T-helper 1 cell treated with Interleukin-12 subunit alpha and Interleukin-12 subunit beta and Interleukin-4 antibody, amounts not matched to agents 30 μg/mL and 1 μg/mL, for 36 hours (primary cell): ENCODE results near the gene FANCC.
A peak's percentile ranks its signal among the peaks of the same experiment; 100 is the strongest.
"Not testable (repeated sequence)": the region's sequence is repeated elsewhere in the genome, so short reads cannot be mapped to it uniquely, and the experiment has no call there.

Source experiments
- H3K27ac Mint-ChIP-seq: one replicate; pipeline ENCODE4 v1.8.0; 2021; ENCODE audit warnings: mild to moderate bottlenecking, mixed read lengths
- H3K27me3 Mint-ChIP-seq: one replicate; pipeline ENCODE4 v1.8.0; 2021; ENCODE audit warnings: low read depth, mixed read lengths
- H3K36me3 Mint-ChIP-seq: one replicate; pipeline ENCODE4 v1.8.0; 2021; ENCODE audit warnings: low read depth, mixed read lengths
- H3K4me1 Mint-ChIP-seq: one replicate; pipeline ENCODE4 v1.8.0; 2021; ENCODE audit warnings: low read depth, mixed read lengths
- H3K4me3 Mint-ChIP-seq: one replicate; pipeline ENCODE4 v1.8.0; 2021; ENCODE audit warnings: mild to moderate bottlenecking, moderate library complexity, mixed read lengths
- H3K9me3 Mint-ChIP-seq: one replicate; pipeline ENCODE4 v1.8.0; 2021; ENCODE audit warnings: mixed read lengths

Gene FANCC

DNA sequence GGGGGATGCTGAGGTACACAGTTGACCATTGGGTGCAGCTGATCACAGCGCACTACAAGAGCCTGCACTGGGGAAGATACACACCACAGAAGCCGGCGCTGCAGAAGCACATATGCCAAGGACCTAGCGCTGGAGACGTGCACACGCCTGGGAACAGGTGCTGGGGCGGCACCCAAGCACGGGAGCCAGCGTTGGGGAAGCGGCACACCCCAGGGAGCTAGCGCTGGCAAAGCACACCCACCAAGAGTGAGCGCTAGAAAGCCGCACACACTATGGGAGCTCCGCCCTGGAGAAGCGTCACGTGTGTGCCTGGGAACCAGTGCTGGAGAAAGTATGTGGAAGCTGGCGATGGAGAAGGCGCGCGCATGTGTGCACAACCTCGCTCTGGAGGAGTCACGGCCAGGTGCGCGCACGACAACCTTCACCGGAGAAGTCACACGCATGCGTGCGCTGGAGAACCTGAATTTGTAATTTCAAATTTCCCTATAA lies 4.5 kb downstream of the FANCC start:
- Mint-ChIP-seq H3K27ac (no peak overlapping the region), H3K9me3 (no peaks in the 10 kb centered on the region), H3K4me1 (peaks cover 15% of the 10 kb centered on the region), H3K36me3 (peaks cover 3% of the 10 kb centered on the region), H3K4me3 (peak overlapping the region; percentile 32), H3K27me3 (peaks cover 17% of the 10 kb centered on the region)

DNA sequence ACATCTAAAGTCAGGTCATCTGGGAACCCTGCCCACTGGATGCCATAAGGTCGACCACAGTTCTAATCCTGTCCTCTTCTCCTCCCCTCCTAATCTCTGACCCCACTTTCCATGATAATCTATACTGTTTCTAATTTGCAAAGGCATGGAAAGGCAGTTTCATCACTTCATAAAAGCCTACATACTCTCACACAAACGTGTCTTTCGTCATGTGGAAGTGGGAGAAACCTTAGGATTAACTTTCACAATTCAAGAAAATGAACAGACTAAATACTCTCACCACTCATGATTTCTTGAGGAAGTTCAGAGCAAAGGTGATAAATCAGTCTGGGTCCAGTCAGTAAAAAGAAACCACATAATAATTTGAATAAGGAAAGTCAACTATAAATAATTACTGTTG lies 5.5 kb downstream of the FANCC start:
- H3K27me3 Mint-ChIP-seq: peaks cover 17% of the 10 kb centered on the region
- no peak overlapping the region for H3K4me3 Mint-ChIP-seq
- H3K9me3 Mint-ChIP-seq: no peaks in the 10 kb centered on the region
- peaks cover 13% of the 10 kb centered on the region for H3K4me1 Mint-ChIP-seq
- no peak overlapping the region for H3K27ac Mint-ChIP-seq
- peaks cover 3% of the 10 kb centered on the region for H3K36me3 Mint-ChIP-seq

DNA sequence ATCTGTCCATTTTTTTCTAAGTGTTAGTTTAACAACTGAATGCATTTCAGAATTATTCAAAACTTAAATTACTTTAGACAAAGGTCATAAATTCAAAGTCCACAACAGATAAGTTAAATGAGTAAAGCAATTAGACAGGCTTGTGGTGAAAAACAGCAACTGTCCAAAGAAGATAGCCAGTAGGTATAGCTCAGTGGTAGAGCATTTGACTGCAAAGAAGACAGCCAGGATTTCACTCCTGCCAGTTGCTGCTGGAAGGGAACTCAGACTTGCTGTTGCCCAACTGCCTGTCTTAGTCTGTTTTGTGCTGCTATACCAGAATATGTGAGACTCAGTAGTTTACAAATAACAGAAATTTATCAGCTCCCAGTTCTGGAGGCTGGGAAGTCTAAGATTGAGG lies 10.0 kb downstream of the FANCC start:
- H3K9me3 Mint-ChIP-seq: no peaks in the 10 kb centered on the region
- H3K4me1 Mint-ChIP-seq: peaks cover 5% of the 10 kb centered on the region
- no peaks in the 10 kb centered on the region for H3K36me3 Mint-ChIP-seq
- H3K27ac Mint-ChIP-seq: no peak overlapping the region
- H3K4me3 Mint-ChIP-seq: no peak overlapping the region
- H3K27me3 Mint-ChIP-seq: no peaks in the 10 kb centered on the region

DNA sequence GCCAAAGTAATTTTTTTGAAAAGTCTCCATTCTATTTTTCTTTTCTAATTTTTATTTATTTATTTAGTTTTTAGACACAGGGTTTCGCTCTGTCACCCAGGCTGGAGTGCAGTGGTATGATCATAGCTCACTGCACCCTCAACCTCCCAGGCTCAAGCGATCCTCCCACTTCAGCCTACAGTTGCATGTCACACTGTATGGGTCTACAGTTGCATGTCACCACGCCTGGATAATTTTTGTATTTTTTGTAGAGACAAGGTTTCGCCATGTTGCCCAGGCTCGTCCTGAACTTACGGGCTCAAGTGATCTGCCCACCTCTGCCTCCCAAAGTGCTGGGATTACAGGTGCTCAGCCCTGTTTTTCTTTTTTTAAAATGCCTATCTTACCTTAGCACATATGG lies 10.7 kb downstream of the FANCC start:
- peaks cover 7% of the 10 kb centered on the region for H3K4me1 Mint-ChIP-seq
- H3K27ac Mint-ChIP-seq: no peak overlapping the region
- H3K27me3 Mint-ChIP-seq: no peaks in the 10 kb centered on the region
- H3K36me3 Mint-ChIP-seq: no peaks in the 10 kb centered on the region
- no peaks in the 10 kb centered on the region for H3K9me3 Mint-ChIP-seq
- H3K4me3 Mint-ChIP-seq: no peak overlapping the region

DNA sequence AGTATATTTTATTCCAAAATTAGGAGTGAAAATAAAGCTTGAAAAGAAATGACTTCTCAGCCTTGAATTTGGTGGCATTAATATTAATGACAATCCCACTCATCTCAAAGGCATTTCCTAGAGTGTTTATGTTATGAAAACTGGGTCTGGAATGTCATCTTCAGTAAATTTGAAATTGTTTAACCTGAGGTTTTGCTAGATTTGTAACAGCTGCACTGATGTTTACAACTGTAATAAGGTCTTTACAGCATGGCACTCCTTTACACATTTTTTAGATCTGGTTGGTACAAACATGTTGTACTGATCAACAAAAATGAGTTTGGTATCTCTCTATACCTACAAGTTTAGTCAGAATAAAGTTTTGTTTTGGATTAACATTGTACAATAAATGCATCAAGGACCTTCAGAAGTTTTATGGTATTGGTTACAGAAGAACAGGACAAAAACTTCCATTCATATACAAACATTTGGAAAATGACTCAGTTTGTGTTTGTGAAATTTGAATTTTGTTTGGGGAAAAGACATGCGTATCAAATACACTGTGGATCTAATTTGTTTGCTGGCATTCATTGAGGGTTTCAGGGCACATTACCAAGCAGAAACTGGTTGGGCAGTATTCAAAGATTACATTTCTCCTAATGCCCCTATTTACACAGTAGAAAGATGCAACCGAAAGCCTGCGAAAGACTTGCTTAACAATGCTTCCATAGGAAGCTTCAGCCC lies 11.6 kb downstream of the FANCC start:
- Mint-ChIP-seq H3K36me3 (no peaks in the 10 kb centered on the region), H3K4me1 (peaks cover 7% of the 10 kb centered on the region), H3K4me3 (no peak overlapping the region), H3K27me3 (no peaks in the 10 kb centered on the region), H3K27ac (no peak overlapping the region), H3K9me3 (no peaks in the 10 kb centered on the region)

DNA sequence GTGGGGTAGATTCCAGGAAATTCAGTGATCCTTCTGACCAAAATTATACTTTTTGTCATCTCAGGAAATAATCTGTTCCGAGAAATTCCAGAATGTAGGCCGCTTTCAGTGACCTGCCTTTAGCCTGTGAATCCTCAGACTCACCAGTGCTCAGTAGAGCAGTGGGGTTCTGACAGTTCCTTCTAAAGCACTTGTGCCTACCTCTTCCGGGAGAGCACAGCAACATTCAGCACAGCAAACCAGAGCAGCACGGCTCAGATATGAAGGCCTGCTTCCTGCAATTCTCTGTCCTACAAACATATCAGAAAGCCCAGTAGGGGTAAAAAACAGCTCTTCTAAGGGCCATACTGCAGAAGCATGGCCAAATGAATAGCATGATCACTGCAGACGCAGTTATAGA lies 15.0 kb downstream of the FANCC start:
- no peaks in the 10 kb centered on the region for H3K9me3 Mint-ChIP-seq
- H3K36me3 Mint-ChIP-seq: no peaks in the 10 kb centered on the region
- H3K4me3 Mint-ChIP-seq: no peak overlapping the region
- no peaks in the 10 kb centered on the region for H3K27me3 Mint-ChIP-seq
- H3K27ac Mint-ChIP-seq: no peak overlapping the region
- peaks cover 7% of the 10 kb centered on the region for H3K4me1 Mint-ChIP-seq

DNA sequence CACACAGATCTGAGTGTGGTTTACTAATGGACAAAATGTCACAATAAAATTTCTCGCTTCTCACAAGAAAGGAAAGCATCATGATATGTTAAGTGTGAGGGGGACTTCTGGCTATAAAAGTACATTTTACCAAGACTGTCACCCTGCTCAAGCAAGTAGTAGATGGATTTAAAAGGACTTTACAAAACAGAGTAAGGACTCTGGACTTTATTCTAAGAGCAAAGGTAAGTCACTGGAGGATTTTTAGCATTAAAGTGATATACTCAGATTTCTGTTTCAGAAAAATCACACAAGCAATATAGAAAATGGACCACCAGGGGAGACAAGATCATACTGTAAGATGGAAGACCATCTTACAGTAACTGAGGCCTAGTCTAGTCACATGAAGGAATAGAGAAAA lies 19.7 kb downstream of the FANCC start:
- Mint-ChIP-seq H3K36me3 (no peaks in the 10 kb centered on the region), H3K27me3 (no peaks in the 10 kb centered on the region), H3K4me1 (peaks cover 4% of the 10 kb centered on the region), H3K27ac (no peak overlapping the region), H3K4me3 (no peak overlapping the region), H3K9me3 (no peaks in the 10 kb centered on the region)

DNA sequence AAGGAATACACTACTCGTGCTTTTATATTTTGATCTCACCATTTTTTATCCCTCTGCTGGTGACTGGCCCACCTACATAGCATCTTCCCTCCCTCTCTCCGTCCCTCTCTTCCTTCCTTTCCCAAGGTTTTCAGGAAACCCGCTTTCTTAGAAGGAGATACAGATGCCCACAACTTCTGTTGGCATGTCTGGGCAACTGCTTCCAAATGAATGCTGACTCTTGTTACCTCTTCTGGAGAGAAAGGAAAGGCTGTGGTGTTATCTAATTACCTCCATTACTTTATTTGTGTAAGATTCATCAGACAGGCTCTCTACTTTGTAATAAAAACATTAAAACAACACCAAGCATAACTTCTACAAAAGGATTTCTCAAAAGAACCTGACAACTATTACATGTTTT lies 20.2 kb downstream of the FANCC start:
- no peaks in the 10 kb centered on the region for H3K36me3 Mint-ChIP-seq
- no peak overlapping the region for H3K27ac Mint-ChIP-seq
- no peak overlapping the region for H3K4me3 Mint-ChIP-seq
- H3K27me3 Mint-ChIP-seq: no peaks in the 10 kb centered on the region
- no peaks in the 10 kb centered on the region for H3K4me1 Mint-ChIP-seq
- no peaks in the 10 kb centered on the region for H3K9me3 Mint-ChIP-seq

DNA sequence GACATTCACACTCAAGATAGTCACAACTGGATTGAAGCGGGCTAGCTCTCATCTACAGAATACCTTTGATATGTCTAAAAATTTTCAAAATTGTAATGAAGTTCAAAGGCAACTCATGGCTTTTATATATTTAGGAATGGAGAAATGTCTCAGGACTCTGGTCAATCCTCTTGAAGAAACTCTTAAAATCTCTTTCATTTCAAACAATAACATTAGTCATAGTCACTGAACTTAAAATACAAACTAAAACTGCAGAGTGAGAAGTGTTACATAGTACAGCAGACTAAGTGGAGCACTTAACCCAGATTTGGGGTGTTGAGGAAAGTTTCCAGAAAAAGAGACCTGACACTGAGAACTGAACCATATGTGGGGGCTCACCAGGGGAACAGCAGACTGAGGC lies 20.7 kb downstream of the FANCC start:
- Mint-ChIP-seq H3K27ac (no peak overlapping the region), H3K27me3 (no peaks in the 10 kb centered on the region)

DNA sequence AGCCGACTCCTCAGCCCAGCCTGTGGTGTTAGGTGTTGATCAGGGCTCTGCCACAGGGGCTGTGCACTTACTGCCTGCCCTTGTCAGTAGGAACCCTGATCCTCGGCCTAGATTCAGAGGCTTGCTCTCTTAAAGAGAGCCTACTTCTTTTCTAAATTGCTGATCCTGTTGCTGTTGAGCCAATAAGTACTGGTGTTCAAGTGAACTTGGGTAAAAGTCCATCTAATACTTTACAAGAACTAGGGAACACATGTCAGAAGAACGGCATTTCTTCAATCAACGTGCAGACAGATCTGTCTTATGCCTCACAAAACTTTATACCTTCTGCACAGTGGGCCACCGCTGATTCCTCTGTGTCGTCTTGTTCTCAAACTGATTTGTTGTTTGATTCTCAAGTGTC lies 24.2 kb downstream of the FANCC start:
- peaks cover 12% of the 10 kb centered on the region for H3K9me3 Mint-ChIP-seq
- H3K27me3 Mint-ChIP-seq, H3K4me3 Mint-ChIP-seq, H3K4me1 Mint-ChIP-seq, H3K27ac Mint-ChIP-seq, H3K36me3 Mint-ChIP-seq: not testable (repeated sequence)

More for the DNA sequence above, 20.7 kb downstream of the FANCC start:
- Mint-ChIP-seq H3K36me3 (peaks cover 3% of the 10 kb centered on the region), H3K4me3 (no peak overlapping the region), H3K9me3 (no peaks in the 10 kb centered on the region), H3K4me1 (no peaks in the 10 kb centered on the region)

DNA sequence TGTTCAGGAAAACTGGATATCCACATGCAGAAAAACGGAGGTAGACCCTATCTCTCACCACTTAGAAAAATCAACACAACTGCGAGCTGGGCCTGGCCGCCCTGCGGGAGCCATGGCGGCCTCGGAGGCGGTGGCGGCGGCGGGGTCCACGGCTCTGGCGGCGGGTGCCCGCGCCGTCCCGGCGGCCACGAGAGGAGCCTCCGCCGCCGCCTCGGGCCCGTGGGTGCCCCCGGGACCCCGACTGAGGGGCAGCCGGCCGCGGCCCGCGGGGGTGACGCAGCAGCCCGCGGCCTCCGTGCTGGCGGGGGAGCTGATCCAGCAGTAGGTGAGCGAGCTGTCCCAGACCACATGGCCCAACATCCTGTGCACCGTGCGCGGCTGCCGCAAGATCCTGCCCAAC lies 25.3 kb downstream of the FANCC start:
- peaks cover 1% of the 10 kb centered on the region for H3K4me1 Mint-ChIP-seq
- H3K27me3 Mint-ChIP-seq: peaks cover 4% of the 10 kb centered on the region
- H3K4me3 Mint-ChIP-seq: no peak overlapping the region
- H3K36me3 Mint-ChIP-seq: peaks cover 3% of the 10 kb centered on the region
- no peak overlapping the region for H3K27ac Mint-ChIP-seq
- H3K9me3 Mint-ChIP-seq: peaks cover 12% of the 10 kb centered on the region

DNA sequence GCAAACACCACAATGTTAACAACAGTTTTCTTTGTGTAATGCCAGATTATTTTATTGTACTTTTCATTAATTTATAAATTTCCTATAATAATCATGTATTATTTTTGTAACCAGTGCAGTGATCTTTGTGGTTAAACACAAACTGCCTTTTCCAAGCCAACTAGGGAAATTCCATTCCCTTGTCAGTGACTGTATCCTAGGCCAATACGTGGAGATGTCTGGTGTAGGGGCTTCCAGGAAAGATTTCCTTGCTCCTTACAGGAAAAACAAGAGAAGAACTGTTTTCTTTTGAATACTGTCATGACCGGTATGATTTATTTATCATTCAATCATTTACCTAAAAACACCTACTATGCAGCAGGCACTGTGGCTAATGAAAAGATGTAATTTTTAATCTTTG lies 31.4 kb downstream of the FANCC start:
- H3K9me3 Mint-ChIP-seq: peaks cover 23% of the 10 kb centered on the region
- H3K27me3 Mint-ChIP-seq: peaks cover 7% of the 10 kb centered on the region
- no peak overlapping the region for H3K4me3 Mint-ChIP-seq
- peaks cover 1% of the 10 kb centered on the region for H3K4me1 Mint-ChIP-seq
- peaks cover 3% of the 10 kb centered on the region for H3K36me3 Mint-ChIP-seq
- H3K27ac Mint-ChIP-seq: no peak overlapping the region

DNA sequence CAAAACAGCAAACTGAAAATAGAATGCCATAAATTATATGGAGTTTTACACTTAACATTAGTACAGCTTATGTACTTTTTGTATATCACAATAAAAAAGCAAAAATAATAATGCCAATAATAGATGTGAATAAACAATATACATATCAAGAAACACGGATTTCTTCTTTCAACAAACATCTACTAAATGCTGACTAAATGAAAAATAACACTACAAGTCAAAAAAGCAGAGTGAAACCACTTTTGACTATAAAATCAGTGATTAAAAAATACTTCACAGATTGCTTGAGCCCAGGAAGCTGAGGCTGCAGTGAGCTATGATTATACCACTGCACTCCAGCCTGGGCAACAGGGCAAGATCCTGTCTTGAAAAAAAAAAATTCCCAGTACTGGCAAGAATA lies 32.2 kb downstream of the FANCC start:
- peaks cover 9% of the 10 kb centered on the region for H3K36me3 Mint-ChIP-seq
- H3K4me1 Mint-ChIP-seq: peaks cover 1% of the 10 kb centered on the region
- H3K27me3 Mint-ChIP-seq: peaks cover 12% of the 10 kb centered on the region
- peaks cover 23% of the 10 kb centered on the region for H3K9me3 Mint-ChIP-seq
- H3K27ac Mint-ChIP-seq: no peak overlapping the region
- no peak overlapping the region for H3K4me3 Mint-ChIP-seq

DNA sequence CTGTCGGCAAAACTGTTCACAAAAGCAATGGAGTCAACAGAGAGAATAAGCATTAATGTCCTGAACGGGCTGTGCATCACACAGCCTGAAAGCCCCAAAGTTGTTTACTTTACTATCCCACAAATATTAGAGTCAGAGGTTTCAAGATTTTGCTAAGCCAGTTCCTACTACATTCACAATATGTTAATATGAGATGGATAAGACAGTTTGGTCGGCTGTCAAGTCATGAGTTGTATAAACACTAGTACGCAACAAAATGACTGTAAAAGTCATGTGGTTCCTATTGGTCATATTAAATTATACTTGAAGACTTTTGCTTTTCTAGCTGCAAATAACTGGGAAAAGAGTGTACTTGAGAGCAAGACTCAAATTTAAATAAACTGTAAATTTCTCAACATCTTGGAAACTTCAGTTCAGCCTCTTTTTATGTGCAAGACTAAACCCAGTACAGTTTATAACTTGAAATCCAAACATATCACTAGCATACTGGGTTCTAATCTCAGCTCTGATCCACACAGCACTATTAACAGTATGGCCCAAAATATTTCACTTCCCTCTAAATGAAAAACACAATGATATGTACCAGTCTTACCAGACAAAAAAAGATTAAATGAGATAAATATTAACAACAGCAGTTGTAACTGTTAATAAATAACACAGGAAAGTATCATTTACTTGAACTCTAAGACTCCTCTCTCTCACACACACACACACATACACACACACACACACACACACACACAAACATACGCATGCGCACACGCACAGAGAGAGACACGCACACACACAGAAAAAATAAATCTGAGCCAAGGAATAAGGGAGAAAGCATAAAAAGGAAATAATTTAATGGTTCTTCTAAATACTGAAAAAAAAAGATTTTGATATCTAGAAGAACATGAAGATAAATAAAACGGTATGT lies 33.1 kb downstream of the FANCC start:
- H3K27ac Mint-ChIP-seq: no peak overlapping the region
- H3K36me3 Mint-ChIP-seq: peaks cover 12% of the 10 kb centered on the region
- peaks cover 29% of the 10 kb centered on the region for H3K9me3 Mint-ChIP-seq
- peaks cover 12% of the 10 kb centered on the region for H3K27me3 Mint-ChIP-seq
- H3K4me1 Mint-ChIP-seq: peaks cover 1% of the 10 kb centered on the region
- no peak overlapping the region for H3K4me3 Mint-ChIP-seq

DNA sequence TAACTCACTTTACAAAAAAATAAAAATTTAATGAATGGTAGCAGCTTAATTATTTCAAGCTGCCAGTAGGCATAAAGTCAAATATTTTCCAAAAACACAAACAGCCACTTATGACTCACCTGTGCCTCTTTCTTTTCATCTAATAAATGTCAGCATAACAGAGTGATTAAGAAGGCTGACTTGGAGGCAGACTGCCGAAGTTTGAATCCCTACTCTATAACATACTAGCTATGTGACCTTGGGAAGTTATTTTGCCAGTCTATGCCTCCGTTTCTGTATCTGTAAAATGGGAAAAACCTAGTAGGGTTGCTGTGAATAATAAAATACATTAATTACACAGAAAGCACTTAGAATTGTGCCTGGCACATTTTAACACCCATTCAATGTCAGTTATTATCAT lies 33.8 kb downstream of the FANCC start:
- no peak overlapping the region for H3K27ac Mint-ChIP-seq
- no peak overlapping the region for H3K4me3 Mint-ChIP-seq

More for the DNA sequence above, 33.8 kb downstream of the FANCC start:
- H3K36me3 Mint-ChIP-seq: peaks cover 12% of the 10 kb centered on the region
- H3K9me3 Mint-ChIP-seq: peaks cover 30% of the 10 kb centered on the region
- peaks cover 1% of the 10 kb centered on the region for H3K4me1 Mint-ChIP-seq
- H3K27me3 Mint-ChIP-seq: peaks cover 12% of the 10 kb centered on the region
